Smooth muscle cell (in vitro differentiated cells): Measurements from ENCODE around the gene CIZ1. TPM values are rescaled to one million over a fixed set of nuclear protein-coding genes. Genes with fewer than 3 reads are reported as not detected.
"Not testable (repeated sequence)": the region's sequence is repeated elsewhere in the genome, so short reads cannot be mapped to it uniquely, and the experiment has no call there.

ENCODE experiments used
- DNase-seq: peaks from one replicate; lab custom pipeline; 2025; ENCODE audit not compliant: unreplicated experiment; lab: John Stamatoyannopoulos, UW
- H2AFZ ChIP-seq: fragments of 200-600 bp; sonication (generic); 2 replicates; pipeline ENCODE4 v1.6.0; 2016; ENCODE audit warnings: antibody characterized with exemption, low read depth, mild to moderate bottlenecking
- H3F3A ChIP-seq: fragments of 200-600 bp; sonication (generic); 2 replicates; pipeline ENCODE4 v1.6.0; 2017; ENCODE audit warnings: antibody characterized with exemption, low read depth
- H3K27ac ChIP-seq: fragments of 200-600 bp; sonication (generic); 2 replicates; pipeline ENCODE4 v1.5.1; 2016; ENCODE audit warnings: low read depth, mild to moderate bottlenecking
- H3K27me3 ChIP-seq: fragments of 200-600 bp; sonication (generic); 2 replicates; pipeline ENCODE4 v1.6.1; 2016; ENCODE audit warnings: low read depth, mild to moderate bottlenecking
- H3K36me3 ChIP-seq: fragments of 200-600 bp; sonication (generic); 2 replicates; pipeline ENCODE4 v1.5.1; 2016; ENCODE audit warnings: low read depth
- H3K4me1 ChIP-seq: fragments of 200-600 bp; sonication (generic); 2 replicates; pipeline ENCODE4 v1.5.1; 2016; ENCODE audit warnings: low read depth
- H3K4me2 ChIP-seq: fragments of 200-600 bp; sonication (generic); 2 replicates; pipeline ENCODE4 v1.6.0; 2016; ENCODE audit warnings: mild to moderate bottlenecking
- H3K4me3 ChIP-seq: fragments of 200-600 bp; sonication (generic); 2 replicates; pipeline ENCODE4 v1.5.1; 2016; ENCODE audit warnings: mild to moderate bottlenecking
- H3K79me2 ChIP-seq: fragments of 200-600 bp; sonication (generic); 2 replicates; pipeline ENCODE4 v1.6.0; 2016; ENCODE audit warnings: low read depth, mild to moderate bottlenecking
- H3K9ac ChIP-seq: fragments of 200-600 bp; sonication (generic); 2 replicates; pipeline ENCODE4 v1.6.0; 2016; ENCODE audit warnings: low read depth
- H3K9me3 ChIP-seq: fragments of 200-600 bp; sonication (generic); replicated peaks from 2 replicates; pipeline ENCODE4 v1.5.1; 2016; ENCODE audit warnings: low read depth
- H4K20me1 ChIP-seq: fragments of 200-600 bp; sonication (generic); 2 replicates; pipeline ENCODE4 v1.6.0; 2016; ENCODE audit warnings: low read depth
- CTCF ChIP-seq: fragments of 200-600 bp; sonication (generic); IDR thresholded peaks from 2 replicates; pipeline ENCODE4 v1.5.1; 2017; ENCODE audit warnings: borderline replicate concordance, mild to moderate bottlenecking, antibody characterized with exemption; ENCODE audit not compliant: insufficient read depth, poor library complexity, severe bottlenecking
- WGBS: methylation state at CpG from one replicate; pipeline ENCODE4 v1.1.7; 2016; ENCODE audit warnings: low lambda C conversion rate; 5-methylcytosine and 5-hydroxymethylcytosine counted together
- polyA plus RNA-seq: library from polyadenylated mRNA; unstranded; fragments of >200 nt; fragmentation: Nextera tagmentation; extraction: Ambion mirVana; gene quantifications from 2 replicates; pipeline ENCODE4 v1.2.1, GENCODE V29; 2016
- total RNA-seq: library from RNA; depleted of rRNA; stranded (reverse); fragments of >200 nt; gene quantifications from 2 replicates; pipeline ENCODE4 v1.2.3, GENCODE V29; 2014

The CIZ1 gene
- total and polyA plus RNA-seq, 2 experiments from 2014 or later, result 23.5 to 84.0 TPM

- no peak overlapping the region for H3K4me3 ChIP-seq
- H3K4me1 ChIP-seq, result no peaks in the 10 kb centered on the region
- no peaks in the 10 kb centered on the region for H3K36me3 ChIP-seq
- DNase-seq, result no peak
- H4K20me1 ChIP-seq, result no peaks in the 10 kb centered on the region
- H3F3A ChIP-seq, result no peaks in the 10 kb centered on the region
- no peak for TF ChIP-seq CTCF
- 87% methylated on average over 16 of the region's 16 CpGs for WGBS
- H2AFZ ChIP-seq, result no peak overlapping the region
- no peaks in the 10 kb centered on the region for H3K27me3 ChIP-seq
- no peak overlapping the region for H3K4me2 ChIP-seq
- H3K79me2 ChIP-seq, result no peaks in the 10 kb centered on the region
- no peak overlapping the region for H3K9ac ChIP-seq
- H3K9me3 ChIP-seq, result no peaks in the 10 kb centered on the region
- H3K27ac ChIP-seq, result no peak overlapping the region
Observed at GRCh38 chr9:128231638-128232527, 40.5 kb upstream of the CIZ1 start.

GRCh38 chr9:128230897-128231296, 39.5 kb upstream of the CIZ1 start:
- not testable (repeated sequence) for H3K27me3 ChIP-seq, H3K4me3 ChIP-seq, H3K9ac ChIP-seq, H4K20me1 ChIP-seq, H3K27ac ChIP-seq, H3K4me2 ChIP-seq, H3F3A ChIP-seq, H3K9me3 ChIP-seq, H3K79me2 ChIP-seq, DNase-seq, H2AFZ ChIP-seq, H3K36me3 ChIP-seq, H3K4me1 ChIP-seq
- 96% methylated on average over 7 of the region's 7 CpGs for WGBS

GRCh38 chr9:128226412-128226801, 35.0 kb upstream of the CIZ1 start:
- no peaks in the 10 kb centered on the region for H3K9me3 ChIP-seq
- H4K20me1 ChIP-seq, result no peaks in the 10 kb centered on the region
- no peaks in the 10 kb centered on the region for H3F3A ChIP-seq
- no peak for TF ChIP-seq CTCF
- no peak overlapping the region for H3K4me3 ChIP-seq
- no peaks in the 10 kb centered on the region for H3K36me3 ChIP-seq
- H3K4me2 ChIP-seq, result no peak overlapping the region
- no peak for DNase-seq
- no peak overlapping the region for H3K27ac ChIP-seq
- no peak overlapping the region for H2AFZ ChIP-seq
- WGBS, result 93% methylated on average over 5 of the region's 5 CpGs
- no peaks in the 10 kb centered on the region for H3K79me2 ChIP-seq
- no peaks in the 10 kb centered on the region for H3K27me3 ChIP-seq
- no peaks in the 10 kb centered on the region for H3K4me1 ChIP-seq
- H3K9ac ChIP-seq, result no peak overlapping the region

- DNase-seq, result no peak
- Histone ChIP-seq H3K4me1 (no peaks in the 10 kb centered on the region), H3F3A (no peaks in the 10 kb centered on the region), H3K9ac (no peak overlapping the region), H3K27me3 (no peaks in the 10 kb centered on the region), H2AFZ (no peak overlapping the region), H3K9me3 (no peaks in the 10 kb centered on the region), H4K20me1 (no peaks in the 10 kb centered on the region), H3K36me3 (no peaks in the 10 kb centered on the region), H3K4me3 (no peak overlapping the region), H3K4me2 (no peak overlapping the region), H3K27ac (no peak overlapping the region), H3K79me2 (no peaks in the 10 kb centered on the region)
- 96% methylated on average over 19 of the region's 19 CpGs for WGBS
- TF ChIP-seq CTCF, result no peak
Observed at GRCh38 chr9:128225770-128226411, 34.5 kb upstream of the CIZ1 start.
